Measurements from ENCODE around the gene HES7.

HES7 gene

GRCh38 chr17:8137645-8138373, 13.9 kb upstream of the HES7 start:
- peak overlapping the region; percentile 32 to 72 for H3K9ac ChIP-seq (ENCODE audit: low read depth in 1 of 2, low read length in 2 of 2)
- peak overlapping the region in 1 of 2 donors; percentile 93 for H3K27ac ChIP-seq (ENCODE audit: low read depth in 2 of 2, low read length in 2 of 2)
- no peaks in the 10 kb centered on the region for H3K9me3 ChIP-seq (ENCODE audit: control insufficient read depth in 2 of 2, low read length in 2 of 2)
- peaks cover 9 to 17% of the 10 kb centered on the region in 2 donors for H3K4me1 ChIP-seq (ENCODE audit: control insufficient read depth in 2 of 2, insufficient read depth in 2 of 2, low read length in 2 of 2)
- H3K27me3 ChIP-seq (ENCODE audit: control insufficient read depth in 2 of 2, insufficient read depth in 2 of 2, low read length in 2 of 2), result no peaks in the 10 kb centered on the region
- H3K36me3 ChIP-seq (ENCODE audit: control insufficient read depth in 2 of 2, insufficient read depth in 2 of 2, low read length in 2 of 2), result peaks cover 27% of the 10 kb centered on the region in 2 donors
- peak overlapping the region in 1 of 2 donors; percentile 81 for H3K4me3 ChIP-seq (ENCODE audit: low read length in 2 of 2)

DNA sequence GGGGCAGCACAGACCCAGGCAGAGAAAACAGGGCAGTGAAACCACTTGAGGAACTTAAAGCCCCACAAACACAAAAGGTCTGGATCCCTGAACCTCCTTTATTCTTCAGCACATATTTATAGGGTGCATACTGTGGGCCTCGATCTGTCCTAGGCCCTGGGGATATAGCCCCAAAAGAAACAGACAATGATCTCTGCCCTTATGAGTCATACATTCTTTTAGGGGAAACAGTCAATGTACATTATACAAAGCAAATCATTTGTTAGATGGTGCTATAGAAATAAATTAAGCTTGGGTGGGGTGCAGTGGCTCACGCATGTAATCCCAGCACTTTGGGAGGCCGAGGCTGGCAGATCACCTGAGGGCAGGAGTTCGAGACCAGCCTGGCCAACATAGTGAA, 10.0 kb upstream of the HES7 start:
- no peak overlapping the region for H3K27ac ChIP-seq (ENCODE audit: low read depth in 2 of 2, low read length in 2 of 2)
- H3K4me3 ChIP-seq (ENCODE audit: low read length in 2 of 2), result no peak overlapping the region
- H3K36me3 ChIP-seq (ENCODE audit: control insufficient read depth in 2 of 2, insufficient read depth in 2 of 2, low read length in 2 of 2), result no peaks in the 10 kb centered on the region
- no peaks in the 10 kb centered on the region for H3K9me3 ChIP-seq (ENCODE audit: control insufficient read depth in 2 of 2, low read length in 2 of 2)
- no peak overlapping the region for H3K9ac ChIP-seq (ENCODE audit: low read depth in 1 of 2, low read length in 2 of 2)
- H3K27me3 ChIP-seq (ENCODE audit: control insufficient read depth in 2 of 2, insufficient read depth in 2 of 2, low read length in 2 of 2), result peaks cover 3 to 5% of the 10 kb centered on the region in 2 donors
- peaks cover 7 to 12% of the 10 kb centered on the region in 2 donors for H3K4me1 ChIP-seq (ENCODE audit: control insufficient read depth in 2 of 2, insufficient read depth in 2 of 2, low read length in 2 of 2)

DNA sequence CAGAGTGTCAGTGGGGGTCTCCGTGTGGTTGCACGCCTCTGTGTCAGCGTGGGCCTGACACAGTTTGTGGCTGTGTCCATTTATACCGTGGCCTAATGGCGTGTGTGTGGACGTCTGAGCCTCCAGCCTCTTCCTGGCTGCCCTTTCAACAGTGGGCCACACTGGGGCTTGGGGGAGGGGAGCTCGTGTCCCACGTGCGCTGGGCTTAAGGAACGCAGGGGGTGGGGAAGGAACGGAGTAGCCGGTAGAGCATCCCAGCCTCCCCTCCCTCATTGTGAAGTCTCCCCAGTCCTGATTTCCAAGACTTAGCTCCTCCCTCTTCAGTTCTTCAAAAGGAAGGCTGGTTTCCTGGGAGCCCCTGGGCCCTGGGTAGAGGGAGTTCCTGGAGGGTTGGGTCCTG, 9.5 kb upstream of the HES7 start:
- H3K27ac ChIP-seq (ENCODE audit: low read depth in 2 of 2, low read length in 2 of 2), result no peak overlapping the region
- no peaks in the 10 kb centered on the region for H3K36me3 ChIP-seq (ENCODE audit: control insufficient read depth in 2 of 2, insufficient read depth in 2 of 2, low read length in 2 of 2)
- H3K9me3 ChIP-seq (ENCODE audit: control insufficient read depth in 2 of 2, low read length in 2 of 2), result no peaks in the 10 kb centered on the region
- peaks cover 7 to 10% of the 10 kb centered on the region in 2 donors for H3K4me1 ChIP-seq (ENCODE audit: control insufficient read depth in 2 of 2, insufficient read depth in 2 of 2, low read length in 2 of 2)
- no peak overlapping the region for H3K4me3 ChIP-seq (ENCODE audit: low read length in 2 of 2)
- no peak overlapping the region for H3K9ac ChIP-seq (ENCODE audit: low read depth in 1 of 2, low read length in 2 of 2)
- peaks cover 5% of the 10 kb centered on the region in 2 donors for H3K27me3 ChIP-seq (ENCODE audit: control insufficient read depth in 2 of 2, insufficient read depth in 2 of 2, low read length in 2 of 2)

DNA sequence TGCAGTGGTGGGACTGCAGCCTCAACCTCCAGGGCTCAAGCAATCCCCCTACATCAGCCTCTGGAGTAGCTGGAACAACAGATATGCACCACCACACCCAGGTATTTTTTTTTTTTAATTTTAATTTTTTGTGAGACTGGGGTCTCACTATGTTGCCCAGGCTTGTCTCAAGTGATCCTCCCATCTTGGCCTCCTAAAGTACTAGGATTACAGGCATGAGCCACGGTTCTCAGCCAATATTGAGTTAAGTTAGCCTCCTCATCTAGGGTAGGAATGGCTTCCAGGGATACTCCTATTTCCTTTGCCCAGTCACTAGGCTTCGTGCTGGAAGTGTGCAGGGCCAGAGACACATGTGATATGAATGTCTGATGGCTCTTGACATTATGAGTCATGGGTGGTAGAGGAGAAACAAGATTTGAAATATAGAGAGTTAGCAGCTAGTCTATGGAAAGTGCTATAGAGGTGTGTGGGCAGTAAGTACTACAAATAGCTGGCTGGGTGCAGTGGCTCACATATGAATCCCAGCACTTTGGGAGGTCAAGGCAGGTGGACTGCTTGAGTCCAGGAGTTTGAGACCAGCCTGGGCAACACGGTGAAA, 8.0 kb upstream of the HES7 start:
- H3K4me3 ChIP-seq (ENCODE audit: low read length in 2 of 2), result no peak overlapping the region
- H3K9ac ChIP-seq (ENCODE audit: low read depth in 1 of 2, low read length in 2 of 2), result no peak overlapping the region
- H3K36me3 ChIP-seq (ENCODE audit: control insufficient read depth in 2 of 2, insufficient read depth in 2 of 2, low read length in 2 of 2), result no peaks in the 10 kb centered on the region
- no peaks in the 10 kb centered on the region for H3K9me3 ChIP-seq (ENCODE audit: control insufficient read depth in 2 of 2, low read length in 2 of 2)
- no peak overlapping the region for H3K27ac ChIP-seq (ENCODE audit: low read depth in 2 of 2, low read length in 2 of 2)
- H3K27me3 ChIP-seq (ENCODE audit: control insufficient read depth in 2 of 2, insufficient read depth in 2 of 2, low read length in 2 of 2), result peaks cover 5 to 9% of the 10 kb centered on the region in 2 donors
- peaks cover 4% of the 10 kb centered on the region in 2 donors for H3K4me1 ChIP-seq (ENCODE audit: control insufficient read depth in 2 of 2, insufficient read depth in 2 of 2, low read length in 2 of 2)

DNA sequence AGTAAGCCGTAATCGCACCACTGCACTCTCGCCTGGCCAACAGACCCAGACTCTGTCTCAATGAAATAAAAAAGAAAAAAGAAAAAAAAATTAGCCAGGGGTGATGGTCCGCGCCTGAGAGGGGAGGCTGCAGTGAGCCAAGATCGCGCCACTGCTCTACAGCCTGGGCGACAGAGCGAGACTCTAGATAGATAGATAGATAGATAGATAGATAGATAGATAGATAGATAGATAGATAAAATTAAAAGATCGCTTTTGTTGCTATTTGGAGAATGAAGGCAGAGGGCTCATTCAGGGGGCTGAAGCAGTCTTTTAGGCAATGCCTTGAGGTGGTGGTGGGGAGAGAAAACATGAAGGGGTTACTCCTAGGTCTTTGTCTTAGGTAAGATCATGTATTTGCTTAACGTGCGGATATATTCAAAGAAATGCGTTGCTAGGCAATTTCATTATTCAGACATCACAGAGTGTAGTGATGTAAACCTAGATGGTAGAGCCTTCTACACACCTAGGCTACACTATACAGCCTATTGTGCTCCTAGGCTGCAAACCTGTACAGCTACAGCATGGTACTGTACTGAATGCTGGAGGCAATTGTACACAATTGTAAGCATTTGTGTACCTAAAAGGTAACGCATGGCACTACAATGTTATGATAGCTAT, 4.3 kb upstream of the HES7 start:
- peaks cover 26 to 28% of the 10 kb centered on the region in 2 donors for H3K27me3 ChIP-seq (ENCODE audit: control insufficient read depth in 2 of 2, insufficient read depth in 2 of 2, low read length in 2 of 2)
- H3K36me3 ChIP-seq (ENCODE audit: control insufficient read depth in 2 of 2, insufficient read depth in 2 of 2, low read length in 2 of 2), result no peaks in the 10 kb centered on the region
- no peak overlapping the region for H3K4me3 ChIP-seq (ENCODE audit: low read length in 2 of 2)
- peaks cover 36 to 37% of the 10 kb centered on the region in 2 donors for H3K4me1 ChIP-seq (ENCODE audit: control insufficient read depth in 2 of 2, insufficient read depth in 2 of 2, low read length in 2 of 2)
- H3K9ac ChIP-seq (ENCODE audit: low read depth in 1 of 2, low read length in 2 of 2), result no peak overlapping the region
- H3K27ac ChIP-seq (ENCODE audit: low read depth in 2 of 2, low read length in 2 of 2), result no peak overlapping the region
- no peaks in the 10 kb centered on the region for H3K9me3 ChIP-seq (ENCODE audit: control insufficient read depth in 2 of 2, low read length in 2 of 2)

- Histone ChIP-seq H3K9ac (ENCODE audit: low read depth in 1 of 2, low read length in 2 of 2) (peak overlapping the region; percentile 44 to 49), H3K4me1 (ENCODE audit: control insufficient read depth in 2 of 2, insufficient read depth in 2 of 2, low read length in 2 of 2) (peaks cover 47 to 50% of the 10 kb centered on the region in 2 donors), H3K27me3 (ENCODE audit: control insufficient read depth in 2 of 2, insufficient read depth in 2 of 2, low read length in 2 of 2) (peaks cover 34 to 39% of the 10 kb centered on the region in 2 donors), H3K27ac (ENCODE audit: low read depth in 2 of 2, low read length in 2 of 2) (peak overlapping the region in 1 of 2 donors; percentile 23), H3K9me3 (ENCODE audit: control insufficient read depth in 2 of 2, low read length in 2 of 2) (no peaks in the 10 kb centered on the region), H3K4me3 (ENCODE audit: low read length in 2 of 2) (peak overlapping the region; percentile 67 to 87), H3K36me3 (ENCODE audit: control insufficient read depth in 2 of 2, insufficient read depth in 2 of 2, low read length in 2 of 2) (no peaks in the 10 kb centered on the region)
Observed at GRCh38 chr17:8126491-8127066, 2.7 kb upstream of the HES7 start.

- Histone ChIP-seq H3K27me3 (ENCODE audit: control insufficient read depth in 2 of 2, insufficient read depth in 2 of 2, low read length in 2 of 2) (peaks cover 32 to 39% of the 10 kb centered on the region in 2 donors), H3K36me3 (ENCODE audit: control insufficient read depth in 2 of 2, insufficient read depth in 2 of 2, low read length in 2 of 2) (no peaks in the 10 kb centered on the region), H3K4me1 (ENCODE audit: control insufficient read depth in 2 of 2, insufficient read depth in 2 of 2, low read length in 2 of 2) (peaks cover 48 to 54% of the 10 kb centered on the region in 2 donors), H3K4me3 (ENCODE audit: low read length in 2 of 2) (peak overlapping the region; percentile 67 to 87), H3K27ac (ENCODE audit: low read depth in 2 of 2, low read length in 2 of 2) (peak overlapping the region in 1 of 2 donors; percentile 23), H3K9ac (ENCODE audit: low read depth in 1 of 2, low read length in 2 of 2) (peak overlapping the region; percentile 34 to 44), H3K9me3 (ENCODE audit: control insufficient read depth in 2 of 2, low read length in 2 of 2) (no peaks in the 10 kb centered on the region)
Observed at GRCh38 chr17:8125947-8126490, 2.1 kb upstream of the HES7 start.

DNA sequence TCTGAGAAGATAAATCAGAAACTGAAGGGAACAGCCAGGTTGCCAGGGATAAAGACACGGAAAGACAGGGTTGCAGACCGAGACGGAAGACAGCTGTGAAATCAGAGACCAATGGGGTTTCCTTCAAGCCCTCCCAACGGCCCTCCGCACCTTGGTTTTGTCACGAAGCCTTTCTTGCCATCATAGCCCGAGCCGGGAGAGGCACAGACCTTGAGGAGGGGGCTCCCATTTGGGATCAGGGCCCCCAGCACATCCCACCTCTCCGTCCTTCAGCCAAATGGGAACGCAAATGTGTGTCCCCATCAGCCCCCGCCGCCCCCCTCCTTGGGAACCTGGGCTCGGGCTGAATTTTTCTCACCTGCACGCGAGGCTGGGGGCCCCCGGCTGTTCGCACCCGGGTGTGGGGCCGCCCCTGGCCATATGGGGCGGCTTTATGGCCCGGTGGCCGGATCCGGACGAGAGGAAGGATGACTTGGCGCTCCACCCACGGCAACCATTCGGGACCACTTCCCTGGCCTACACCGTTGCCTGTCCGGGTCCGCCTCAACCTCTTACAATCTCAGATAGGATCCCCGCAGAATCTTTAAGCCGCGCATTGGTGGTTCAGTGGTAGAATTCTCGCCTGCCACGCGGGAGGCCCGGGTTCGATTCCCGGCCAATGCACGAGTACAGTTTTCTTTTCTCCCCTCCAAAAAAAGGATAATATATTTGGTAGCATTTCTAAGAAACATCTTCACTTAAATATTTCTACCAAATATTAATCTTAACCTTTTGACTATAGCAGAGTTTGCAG, 1.4 kb upstream of the HES7 start:
- Histone ChIP-seq H3K9ac (ENCODE audit: low read depth in 1 of 2, low read length in 2 of 2) (peak overlapping the region in 1 of 2 donors; percentile 44), H3K9me3 (ENCODE audit: control insufficient read depth in 2 of 2, low read length in 2 of 2) (no peaks in the 10 kb centered on the region), H3K27ac (ENCODE audit: low read depth in 2 of 2, low read length in 2 of 2) (no peak overlapping the region), H3K4me3 (ENCODE audit: low read length in 2 of 2) (peak overlapping the region; percentile 67 to 87), H3K4me1 (ENCODE audit: control insufficient read depth in 2 of 2, insufficient read depth in 2 of 2, low read length in 2 of 2) (peaks cover 55 to 59% of the 10 kb centered on the region in 2 donors), H3K36me3 (ENCODE audit: control insufficient read depth in 2 of 2, insufficient read depth in 2 of 2, low read length in 2 of 2) (no peaks in the 10 kb centered on the region), H3K27me3 (ENCODE audit: control insufficient read depth in 2 of 2, insufficient read depth in 2 of 2, low read length in 2 of 2) (peaks cover 32 to 39% of the 10 kb centered on the region in 2 donors)

DNA sequence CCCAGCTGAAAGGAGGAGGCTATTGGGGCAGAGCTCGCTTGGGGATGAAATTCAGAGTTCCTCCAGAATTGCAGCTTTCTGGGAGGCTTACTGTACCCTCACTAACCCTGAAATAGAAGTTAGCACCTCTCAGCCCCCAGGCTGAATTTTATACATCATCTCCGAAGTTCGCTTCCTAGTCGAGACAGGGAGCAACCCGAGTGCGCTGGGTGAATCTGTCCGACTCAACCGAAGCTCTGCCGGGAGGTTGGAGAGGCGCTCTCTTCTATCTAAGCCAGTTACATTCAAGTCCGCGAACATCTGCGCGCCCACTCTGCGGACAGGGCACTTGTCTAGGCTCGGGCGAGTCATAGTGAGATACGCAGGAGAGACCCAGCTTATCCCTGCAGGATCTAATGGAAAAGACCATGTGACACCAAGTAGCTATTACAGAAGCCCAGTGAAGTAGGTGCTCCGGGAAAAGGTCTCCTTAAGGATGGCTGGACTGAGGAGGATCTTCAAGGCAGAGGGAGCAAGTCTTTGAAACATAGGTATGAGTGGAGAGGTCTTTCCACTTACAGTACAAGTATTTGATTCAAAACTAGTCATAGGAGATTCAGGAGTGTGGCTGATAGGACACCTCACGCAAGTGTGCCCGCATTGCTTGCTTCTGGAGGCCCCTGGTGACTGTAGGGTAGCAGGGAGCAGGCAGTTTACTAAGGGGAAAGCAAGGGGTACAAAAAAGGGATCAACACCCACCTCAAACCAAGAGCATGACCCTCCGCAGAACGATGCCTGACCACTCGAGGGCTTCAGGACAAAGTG, 646 bp upstream of the HES7 start:
- Histone ChIP-seq H3K9me3 (ENCODE audit: control insufficient read depth in 2 of 2, low read length in 2 of 2) (no peaks in the 10 kb centered on the region), H3K27me3 (ENCODE audit: control insufficient read depth in 2 of 2, insufficient read depth in 2 of 2, low read length in 2 of 2) (peaks cover 32 to 39% of the 10 kb centered on the region in 2 donors), H3K4me3 (ENCODE audit: low read length in 2 of 2) (peak overlapping the region; percentile 68 to 87), H3K36me3 (ENCODE audit: control insufficient read depth in 2 of 2, insufficient read depth in 2 of 2, low read length in 2 of 2) (no peaks in the 10 kb centered on the region), H3K27ac (ENCODE audit: low read depth in 2 of 2, low read length in 2 of 2) (no peak overlapping the region), H3K4me1 (ENCODE audit: control insufficient read depth in 2 of 2, insufficient read depth in 2 of 2, low read length in 2 of 2) (peaks cover 57 to 65% of the 10 kb centered on the region in 2 donors), H3K9ac (ENCODE audit: low read depth in 1 of 2, low read length in 2 of 2) (no peak overlapping the region)
